Amniotic stem cell (primary cell): ENCODE measurements around the gene TYW1B.
"Not testable (repeated sequence)": the region's sequence is repeated elsewhere in the genome, so short reads cannot be mapped to it uniquely, and the experiment has no call there.

ENCODE experiments used
- DNase-seq: peaks from one replicate; lab custom pipeline; 2025; lab: John Stamatoyannopoulos, UW

The TYW1B gene

GRCh38 chr7:72625721-72626423, 202.1 kb downstream of the TYW1B start:
- not testable (repeated sequence) for DNase-seq

GRCh38 chr7:72622532-72622931, 205.5 kb downstream of the TYW1B start:
- DNase-seq = no peak

- not testable (repeated sequence) for DNase-seq
Observed at GRCh38 chr7:72621761-72622187, 206.2 kb downstream of the TYW1B start.

GRCh38 chr7:72620923-72621322, 207.1 kb downstream of the TYW1B start:
- DNase-seq = not testable (repeated sequence)

GRCh38 chr7:72618435-72619180, 209.4 kb downstream of the TYW1B start:
- DNase-seq = not testable (repeated sequence)

- DNase-seq = not testable (repeated sequence)
Observed at GRCh38 chr7:72609761-72610160, 218.2 kb downstream of the TYW1B start.

GRCh38 chr7:72607988-72608387, 220.0 kb downstream of the TYW1B start:
- not testable (repeated sequence) for DNase-seq

- DNase-seq = not testable (repeated sequence)
Observed at GRCh38 chr7:72605863-72606431, 222.1 kb downstream of the TYW1B start.

- DNase-seq = not testable (repeated sequence)
Observed at GRCh38 chr7:72604771-72605611, 223.0 kb downstream of the TYW1B start.

- DNase-seq = not testable (repeated sequence)
Observed at GRCh38 chr7:72603476-72603875, 224.5 kb downstream of the TYW1B start.

GRCh38 chr7:72603073-72603472, 224.9 kb downstream of the TYW1B start:
- no peak for DNase-seq

GRCh38 chr7:72601683-72602082, 226.3 kb downstream of the TYW1B start:
- DNase-seq = not testable (repeated sequence)

- DNase-seq = not testable (repeated sequence)
Observed at GRCh38 chr7:72590023-72590422, 238.0 kb downstream of the TYW1B start.

GRCh38 chr7:72587267-72587666, 240.7 kb downstream of the TYW1B start:
- DNase-seq = not testable (repeated sequence)

GRCh38 chr7:72584576-72584975, 243.4 kb downstream of the TYW1B start:
- DNase-seq = not testable (repeated sequence)

GRCh38 chr7:72583620-72584361, 244.2 kb downstream of the TYW1B start:
- DNase-seq = not testable (repeated sequence)

GRCh38 chr7:72580142-72580770, 247.7 kb downstream of the TYW1B start:
- not testable (repeated sequence) for DNase-seq

GRCh38 chr7:72577107-72577506, 250.9 kb downstream of the TYW1B start:
- DNase-seq = no peak

GRCh38 chr7:72561988-72562387, 266.0 kb downstream of the TYW1B start:
- not testable (repeated sequence) for DNase-seq

GRCh38 chr7:72559546-72559945, 268.5 kb downstream of the TYW1B start:
- DNase-seq = not testable (repeated sequence)

- DNase-seq = not testable (repeated sequence)
Observed at GRCh38 chr7:72556733-72557132, 271.3 kb downstream of the TYW1B start.
